LHCN-M2 (cell line): Measurements from ENCODE around the gene KERA. TPM values are rescaled to one million over a fixed set of nuclear protein-coding genes. Genes with fewer than 3 reads are reported as not detected.

ENCODE experiments used
- DNase-seq: peaks from one replicate; pipeline ENCODE4 v3.0.0-alpha.2; 2012; ENCODE audit warnings: low read depth
- total RNA-seq: library from RNA; depleted of rRNA; stranded (reverse); fragments of >200 nt; gene quantifications from 2 replicates; pipeline ENCODE4 v1.2.3, GENCODE V29; 2014; rRNA removed

The KERA gene
- total RNA-seq, 1 experiment from 2014 or later = not detected

DNA sequence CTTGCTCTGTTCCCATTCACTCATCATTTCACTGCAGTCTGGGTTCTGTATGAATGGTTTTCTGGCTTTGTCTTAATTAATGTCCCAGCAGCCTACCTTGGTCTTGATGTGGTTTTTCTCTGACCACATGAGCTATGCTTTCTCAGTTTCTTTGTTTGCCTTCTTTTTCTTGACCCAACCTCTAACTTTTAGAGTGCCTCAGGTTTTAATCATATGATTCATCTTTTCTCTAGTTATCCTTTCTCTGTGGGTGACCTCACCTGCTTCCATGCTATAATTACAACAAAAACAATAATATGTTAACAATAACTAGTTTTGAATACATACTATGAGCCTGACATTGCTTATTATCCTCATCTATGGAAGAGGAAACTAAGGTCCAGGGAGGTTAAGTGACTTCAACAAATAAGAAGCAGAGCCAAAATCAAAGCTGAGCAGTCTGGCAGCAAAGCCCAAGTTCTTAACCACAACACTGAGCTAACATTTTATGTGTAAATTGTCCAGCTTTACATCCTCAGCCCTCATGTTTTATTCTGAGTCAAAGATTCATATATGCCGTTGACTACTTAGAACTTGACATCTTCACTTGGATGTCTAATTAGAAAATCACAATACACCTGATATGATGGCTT is 48.4 kb downstream of the KERA start:
- DNase-seq = peak; percentile 12

DNA sequence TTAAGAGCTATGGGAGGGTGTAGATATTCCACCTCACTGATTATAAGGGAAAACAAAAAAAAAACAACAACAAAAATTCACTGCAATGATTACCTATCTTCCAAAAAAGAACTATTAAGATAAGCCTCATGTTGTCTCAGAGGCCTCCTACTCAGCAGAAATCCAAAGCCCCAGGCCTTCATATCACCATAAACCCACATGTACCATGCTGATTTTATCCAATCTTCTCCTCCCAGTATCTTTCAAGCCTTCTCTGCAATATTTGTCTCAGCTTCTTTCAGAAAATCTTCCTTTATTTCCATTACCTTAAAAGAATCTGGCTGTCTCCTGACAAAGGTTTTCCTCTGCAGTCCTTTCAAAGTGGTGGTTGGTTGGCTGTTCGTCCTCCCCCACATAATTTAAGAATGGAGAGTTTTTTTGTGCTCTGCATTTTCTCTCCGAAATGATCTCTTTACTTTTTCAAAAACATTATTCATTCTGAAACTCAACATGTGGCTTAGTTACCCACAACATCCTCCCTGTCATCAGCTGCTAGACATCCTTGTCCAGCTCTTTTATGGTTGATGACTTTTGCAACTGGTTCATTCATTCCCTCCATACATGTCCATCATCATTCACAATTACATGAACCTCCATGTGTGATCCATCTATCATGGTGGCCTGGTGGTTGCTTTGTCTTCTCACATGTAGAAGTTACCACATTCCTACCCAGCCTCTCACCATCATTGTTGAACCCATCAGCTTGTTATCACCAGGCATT is 50.1 kb downstream of the KERA start:
- no peak for DNase-seq

DNA sequence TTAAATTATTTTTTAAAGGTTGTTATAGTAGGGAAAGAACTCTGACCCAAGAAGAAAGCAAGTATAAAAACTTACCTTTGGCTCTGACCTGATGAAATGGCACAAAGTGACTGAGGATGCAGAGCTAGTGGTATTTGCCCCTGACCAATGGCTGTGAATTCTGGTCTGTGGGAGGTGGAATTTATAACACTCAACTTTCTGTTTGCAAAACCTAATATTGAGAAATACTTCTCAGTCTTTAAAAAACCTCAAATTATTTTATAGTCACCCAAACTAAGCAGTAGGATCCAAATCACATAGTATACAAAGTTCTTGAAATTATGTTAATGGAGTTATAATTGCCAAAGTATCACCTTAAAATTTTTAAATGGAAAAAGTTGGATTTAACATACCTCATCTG is 53.0 kb downstream of the KERA start, which contains the start of gene EPYC:
Gene EPYC (minus strand): TSS at position 101 of the 400 bp plus-strand sequence. CDS start 2,407 bp downstream, outside the sequence.
- DNase-seq = no peak

DNA sequence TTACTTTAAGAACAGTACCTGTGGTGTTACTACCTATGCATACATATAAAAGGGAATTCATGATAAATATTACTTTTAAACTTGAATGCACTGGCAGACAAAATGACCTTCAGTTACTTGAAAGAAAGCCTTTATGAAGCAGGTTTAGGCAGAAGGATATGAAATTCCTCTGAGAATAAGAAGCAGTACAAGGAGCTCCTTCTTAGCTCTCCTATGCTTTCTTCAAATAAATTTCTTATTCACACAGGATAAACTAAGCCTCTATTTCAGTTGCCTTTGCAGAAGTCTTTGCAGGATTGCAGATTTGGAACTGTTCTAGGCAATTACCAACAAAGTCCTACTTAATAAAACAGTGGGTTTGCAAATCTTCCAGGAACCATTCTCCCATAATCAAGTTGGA is 54.1 kb downstream of the KERA start:
- DNase-seq = no peak

DNA sequence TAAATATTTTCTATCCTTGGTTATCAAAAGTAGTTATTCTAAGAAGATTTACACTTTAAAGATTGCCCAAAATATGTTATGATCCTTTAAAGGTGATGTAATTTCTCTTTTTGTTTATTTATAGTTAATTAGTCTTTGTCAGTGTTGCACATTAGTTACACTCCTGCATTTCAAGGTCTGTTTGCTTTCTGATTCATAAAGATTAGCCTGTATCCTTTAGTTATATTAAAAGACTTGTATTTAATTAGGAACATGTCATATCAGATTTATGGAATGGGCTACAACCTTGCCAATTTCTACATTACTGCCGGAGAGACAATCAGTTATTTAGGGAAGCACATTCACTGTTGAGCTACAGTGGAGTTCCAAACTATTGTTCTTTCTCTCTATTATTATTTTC is 56.5 kb downstream of the KERA start:
- DNase-seq = no peak

Other genes starting within 250 kb of the KERA start
- not detected in 2 replicates for gene CCER1, start 102.8 kb downstream of the KERA start, total RNA-seq
- gene EPYC, start 53.1 kb downstream of the KERA start, total RNA-seq = not detected in 2 replicates
- 14.9 and 19.1 TPM in 2 replicates for gene LUM, start 53.5 kb upstream of the KERA start, total RNA-seq
- gene DCN, start 124.8 kb upstream of the KERA start, total RNA-seq = 447 and 478 TPM in 2 replicates